DOHH2 (cell line): ENCODE results near the gene TNRC6B.

Source experiments
- CTCF ChIP-seq: fragments of 200-600 bp; sonication (generic); IDR thresholded peaks from one replicate; pipeline ENCODE4 v1.5.1; 2014; ENCODE audit warnings: antibody characterized with exemption, mild to moderate bottlenecking, low read depth, low read length; ENCODE audit not compliant: poor library complexity, severe bottlenecking
- EZH2phosphoT487 ChIP-seq: fragments of 200-600 bp; sonication (generic); IDR thresholded peaks from 2 replicates; pipeline ENCODE4 v1.6.1; 2017; ENCODE audit warnings: borderline replicate concordance, mild to moderate bottlenecking, antibody characterized with exemption, low read length, moderate library complexity, mixed read lengths

GRCh38 chr22:40212121-40212520 is 34.4 kb downstream of the TNRC6B start:
- no peak for TF ChIP-seq CTCF
- no peak for TF ChIP-seq EZH2phosphoT487
